H9 (cell line): ENCODE measurements around the gene MISP. TPM values are rescaled to one million over a fixed set of nuclear protein-coding genes. Genes with fewer than 3 reads are reported as not detected.

Experiments used
- DNase-seq: peaks from one replicate; pipeline ENCODE4 v3.0.0-alpha.2; 2017
- H2AFZ ChIP-seq: one replicate; pipeline ENCODE4 v1.6.1; 2013; ENCODE audit warnings: mild to moderate bottlenecking, low read length, control low read depth, moderate library complexity
- H2AK5ac ChIP-seq: 2 replicates; pipeline ENCODE4 v1.6.1; 2013; ENCODE audit warnings: low read length, control low read depth, mixed read lengths; ENCODE audit not compliant: insufficient read length
- H2BK120ac ChIP-seq: one replicate; pipeline ENCODE4 v1.6.1; 2013; ENCODE audit warnings: low read depth, mild to moderate bottlenecking, low read length, control low read depth, inconsistent platforms; ENCODE audit not compliant: poor library complexity, severe bottlenecking
- H2BK12ac ChIP-seq: 2 replicates; pipeline ENCODE4 v1.6.1; 2013; ENCODE audit warnings: low read length, control low read depth, mixed read lengths, low read depth; ENCODE audit not compliant: insufficient read length
- H2BK15ac ChIP-seq: 2 replicates; pipeline ENCODE4 v1.6.1; 2013; ENCODE audit warnings: low read depth, low read length, control low read depth
- H2BK20ac ChIP-seq: one replicate; pipeline ENCODE4 v1.6.1; 2013; ENCODE audit warnings: low read depth, mild to moderate bottlenecking, low read length, control low read depth, inconsistent platforms; ENCODE audit not compliant: poor library complexity, severe bottlenecking
- H2BK5ac ChIP-seq: 2 replicates; pipeline ENCODE4 v1.6.1; 2013; ENCODE audit warnings: low read length, control low read depth, mixed read lengths; ENCODE audit not compliant: insufficient read length
- H3K14ac ChIP-seq: 2 replicates; pipeline ENCODE4 v1.6.1; 2013; ENCODE audit warnings: low read length, control low read depth; ENCODE audit not compliant: insufficient read depth
- H3K18ac ChIP-seq: 2 replicates; pipeline ENCODE4 v1.6.1; 2013; ENCODE audit warnings: low read depth, mild to moderate bottlenecking, mixed read lengths, low read length, control low read depth; ENCODE audit not compliant: insufficient read length
- H3K23ac ChIP-seq: 2 replicates; pipeline ENCODE4 v1.6.1; 2013; ENCODE audit warnings: low read length, control low read depth, mixed read lengths, low read depth; ENCODE audit not compliant: insufficient read length
- H3K23me2 ChIP-seq: 2 replicates; pipeline ENCODE4 v1.6.1; 2013; ENCODE audit warnings: low read depth, mild to moderate bottlenecking, mixed read lengths, low read length, control low read depth; ENCODE audit not compliant: insufficient read length, poor library complexity, severe bottlenecking
- H3K27ac ChIP-seq: 2 replicates; pipeline ENCODE4 v1.5.1; 2013; ENCODE audit warnings: low read length, control low read depth, mixed read lengths, low read depth; ENCODE audit not compliant: insufficient read length
- H3K27me3 ChIP-seq: 2 replicates; pipeline ENCODE4 v1.6.1; 2013; ENCODE audit warnings: low read length, control low read depth, inconsistent platforms; ENCODE audit not compliant: insufficient read depth
- H3K4ac ChIP-seq: 2 replicates; pipeline ENCODE4 v1.6.1; 2013; ENCODE audit warnings: low read depth, mild to moderate bottlenecking, control low read depth, inconsistent platforms, low read length, moderate library complexity
- H3K4me1 ChIP-seq: 2 replicates; pipeline ENCODE4 v1.6.1; 2013; ENCODE audit warnings: low read length, control low read depth, inconsistent platforms; ENCODE audit not compliant: insufficient read depth
- H3K4me2 ChIP-seq: 2 replicates; pipeline ENCODE4 v1.6.1; 2013; ENCODE audit warnings: low read length, control low read depth, mixed read lengths; ENCODE audit not compliant: insufficient read length, insufficient read depth
- H3K56ac ChIP-seq: 2 replicates; pipeline ENCODE4 v1.6.1; 2013; ENCODE audit warnings: low read depth, mild to moderate bottlenecking, mixed read lengths, low read length, control low read depth; ENCODE audit not compliant: insufficient read length
- H3K79me1 ChIP-seq: 2 replicates; pipeline ENCODE4 v1.6.1; 2013; ENCODE audit warnings: low read depth, mild to moderate bottlenecking, moderate library complexity, low read length, control low read depth, inconsistent platforms; ENCODE audit not compliant: insufficient read depth, poor library complexity, severe bottlenecking
- H3K79me2 ChIP-seq: 2 replicates; pipeline ENCODE4 v1.6.1; 2013; ENCODE audit warnings: low read length, control low read depth, inconsistent platforms; ENCODE audit not compliant: insufficient read depth
- H3K9ac ChIP-seq: 2 replicates; pipeline ENCODE4 v1.6.1; 2013; ENCODE audit warnings: low read length, control low read depth, mixed read lengths; ENCODE audit not compliant: insufficient read length; ENCODE audit errors: extremely low read depth
- H3K9me3 ChIP-seq: one replicate; pipeline ENCODE4 v1.6.1; 2013; ENCODE audit warnings: low read depth, low read length, inconsistent platforms; ENCODE audit not compliant: control insufficient read depth
- H3T11ph ChIP-seq: one replicate; pipeline ENCODE4 v1.6.1; 2013; ENCODE audit warnings: mild to moderate bottlenecking, low read length, control low read depth, inconsistent platforms
- H4K20me1 ChIP-seq: one replicate; pipeline ENCODE4 v1.6.1; 2013; ENCODE audit not compliant: control insufficient read depth, insufficient read length, insufficient read depth
- H4K5ac ChIP-seq: 2 replicates; pipeline ENCODE4 v1.6.1; 2013; ENCODE audit warnings: low read depth, mild to moderate bottlenecking, mixed read lengths, low read length, control low read depth; ENCODE audit not compliant: insufficient read length
- H4K8ac ChIP-seq: replicated peaks from 2 replicates; pipeline ENCODE4 v1.6.1; 2013; ENCODE audit warnings: low read length, control low read depth, mixed read lengths, low read depth; ENCODE audit not compliant: insufficient read length
- H4K91ac ChIP-seq: 2 replicates; pipeline ENCODE4 v1.6.1; 2013; ENCODE audit warnings: low read depth, mild to moderate bottlenecking, moderate library complexity, mixed read lengths, low read length, control low read depth; ENCODE audit not compliant: insufficient read length
- H3K27ac Mint-ChIP-seq, 3 experiments: 2 replicates in 2 of 3; 3 replicates in 1 of 3; pipeline ENCODE4 v1.8.0; 2020 to 2021; ENCODE audit warnings: mixed read lengths in 3 of 3, mild to moderate bottlenecking in 1 of 3, moderate library complexity in 1 of 3
- H3K27me3 Mint-ChIP-seq: 2 replicates; pipeline ENCODE4 v1.8.0; 2021; ENCODE audit warnings: low read depth, mild to moderate bottlenecking, moderate library complexity, mixed read lengths
- H3K36me3 Mint-ChIP-seq, 3 experiments: 2 replicates in 2 of 3; 3 replicates in 1 of 3; pipeline ENCODE4 v1.8.0; 2020 to 2021; ENCODE audit warnings: low read depth in 3 of 3, mixed read lengths in 3 of 3; ENCODE audit not compliant: insufficient read depth in 1 of 3
- H3K4me1 Mint-ChIP-seq, 2 experiments: 2 replicates each; pipeline ENCODE4 v1.8.0; 2020; ENCODE audit warnings: mixed read lengths in 2 of 2
- H3K4me3 Mint-ChIP-seq, 2 experiments: 2 replicates in 1 of 2; 3 replicates in 1 of 2; pipeline ENCODE4 v1.8.0; 2020 to 2021; ENCODE audit warnings: mild to moderate bottlenecking in 2 of 2, mixed read lengths in 2 of 2, moderate library complexity in 1 of 2
- H3K9me3 Mint-ChIP-seq, 2 experiments: 2 replicates in 1 of 2; 3 replicates in 1 of 2; pipeline ENCODE4 v1.8.0; 2020; ENCODE audit warnings: mild to moderate bottlenecking in 2 of 2, mixed read lengths in 2 of 2, moderate library complexity in 1 of 2
- CTCF ChIP-seq: fragments of 200-600 bp; sonication (generic); conservative IDR thresholded peaks from 3 replicates; pipeline ENCODE4 v1.8.0; 2021; ENCODE audit warnings: antibody characterized with exemption, mild to moderate bottlenecking
- WGBS: extraction: QIAGEN DNeasy Blood & Tissue Kit; methylation state at CpG from one replicate; pipeline ENCODE4 v1.1.7; 2013; ENCODE audit warnings: missing lambda C conversion rate, low lambda C conversion rate, mixed read lengths; ENCODE audit not compliant: insufficient read length; ENCODE audit errors: extremely low coverage; 5-methylcytosine and 5-hydroxymethylcytosine counted together
- total RNA-seq: library from RNA; stranded (reverse); gene quantifications from 2 replicates; pipeline ENCODE4 v1.2.1, GENCODE V29; 2021

MISP gene
- total RNA-seq, 1 experiment from 2014 or later = 0.44 TPM

DNA sequence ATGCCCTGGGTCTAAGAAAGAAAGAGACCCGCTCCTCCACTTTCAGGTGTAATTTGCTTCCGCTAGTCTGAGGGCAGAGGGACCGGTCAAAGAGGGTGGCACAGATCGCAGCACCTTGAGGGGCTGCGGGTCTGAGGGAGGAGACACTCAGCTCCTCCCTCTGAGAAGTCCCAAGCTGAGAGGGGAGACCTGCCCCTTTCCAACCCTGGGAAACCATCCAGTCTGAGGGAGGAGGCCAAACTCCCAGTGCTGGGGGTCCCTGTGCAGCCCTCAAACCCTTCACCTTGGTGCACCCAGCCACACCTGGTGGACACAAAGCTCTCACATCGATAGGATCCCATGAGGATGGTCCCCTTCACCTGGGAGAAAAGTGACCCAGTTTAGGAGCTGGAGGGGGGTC, 13.0 kb downstream of the MISP start:
- Mint-ChIP-seq H3K9me3 (peaks cover 9 to 10% of the 10 kb centered on the region in 2 experiments; a peak in 4 of 5 replicates), H3K4me3 (no peak overlapping the region), H3K27ac (no peak overlapping the region), H3K36me3 (peaks cover 0 to 4% (median 1%) of the 10 kb centered on the region in 3 experiments; a peak in 4 of 7 replicates), H3K27me3 (peaks cover 5% of the 10 kb centered on the region), H3K4me1 (no peaks in the 10 kb centered on the region)
- Histone ChIP-seq H2BK20ac (no peak overlapping the region), H3K9me3 (no peaks in the 10 kb centered on the region), H4K5ac (no peak overlapping the region), H3K4me2 (no peak overlapping the region), H3K56ac (no peak overlapping the region), H3K23ac (no peak overlapping the region), H3K27ac (no peak overlapping the region), H3K79me2 (no peaks in the 10 kb centered on the region), H3T11ph (no peak overlapping the region), H2BK5ac (no peak overlapping the region), H2BK120ac (no peak overlapping the region), H2AK5ac (no peak overlapping the region), H3K79me1 (no peaks in the 10 kb centered on the region), H2BK15ac (no peak overlapping the region), H2BK12ac (no peak overlapping the region), H3K9ac (no peak overlapping the region), H4K8ac (no peak overlapping the region), H3K4ac (no peak overlapping the region), H3K18ac (no peak overlapping the region), H2AFZ (no peak overlapping the region), H3K4me1 (no peaks in the 10 kb centered on the region), H3K23me2 (no peaks in the 10 kb centered on the region), H3K14ac (no peak overlapping the region), H4K20me1 (no peaks in the 10 kb centered on the region), H3K27me3 (no peaks in the 10 kb centered on the region), H4K91ac (no peak overlapping the region)
- no peak for TF ChIP-seq CTCF
- WGBS = no CpG with 5 or more reads among the region's 6 CpGs
- DNase-seq = no peak
